Epidermal melanocyte (primary cell): Measurements from ENCODE around the gene C1orf174.
"Not testable (repeated sequence)": the region's sequence is repeated elsewhere in the genome, so short reads cannot be mapped to it uniquely, and the experiment has no call there.

Experiments used
- DNase-seq: peaks from one replicate; pipeline ENCODE4 v3.0.0; 2011; ENCODE audit warnings: low spot score; ENCODE audit not compliant: insufficient read length

The C1orf174 gene

GRCh38 chr1:3926956-3927355, 26.9 kb upstream of the C1orf174 start:
- DNase-seq, result no peak

- DNase-seq, result no peak
Observed at GRCh38 chr1:3925762-3926161, 25.7 kb upstream of the C1orf174 start.

GRCh38 chr1:3925256-3925655, 25.2 kb upstream of the C1orf174 start:
- no peak for DNase-seq

GRCh38 chr1:3924825-3925220, 24.8 kb upstream of the C1orf174 start:
- DNase-seq, result no peak

GRCh38 chr1:3924186-3924824, 24.2 kb upstream of the C1orf174 start:
- DNase-seq, result no peak

- no peak for DNase-seq
Observed at GRCh38 chr1:3923378-3924185, 23.5 kb upstream of the C1orf174 start.

- no peak for DNase-seq
Observed at GRCh38 chr1:3922851-3923250, 22.8 kb upstream of the C1orf174 start.

GRCh38 chr1:3922201-3922725, 22.2 kb upstream of the C1orf174 start:
- no peak for DNase-seq

- no peak for DNase-seq
Observed at GRCh38 chr1:3921765-3922164, 21.7 kb upstream of the C1orf174 start.

- no peak for DNase-seq
Observed at GRCh38 chr1:3919706-3920105, 19.6 kb upstream of the C1orf174 start.

- DNase-seq, result no peak
Observed at GRCh38 chr1:3918966-3919611, 19.0 kb upstream of the C1orf174 start.

GRCh38 chr1:3918359-3918758, 18.3 kb upstream of the C1orf174 start:
- not testable (repeated sequence) for DNase-seq

GRCh38 chr1:3917761-3918160, 17.7 kb upstream of the C1orf174 start:
- no peak for DNase-seq

- no peak for DNase-seq
Observed at GRCh38 chr1:3915551-3916121, 15.6 kb upstream of the C1orf174 start.

- no peak for DNase-seq
Observed at GRCh38 chr1:3914911-3915310, 14.8 kb upstream of the C1orf174 start.

- DNase-seq, result no peak
Observed at GRCh38 chr1:3914331-3914851, 14.3 kb upstream of the C1orf174 start.

GRCh38 chr1:3912809-3913685, 13.0 kb upstream of the C1orf174 start:
- no peak for DNase-seq

- DNase-seq, result no peak
Observed at GRCh38 chr1:3911981-3912808, 12.1 kb upstream of the C1orf174 start.
